Activated naive CD8-positive, alpha-beta T cell treated with anti-CD3 and anti-CD28 coated beads, Interleukin-2, amount 10 ng/mL, durations not matched to agents 7 days and 5 days (primary cell): ENCODE results near the gene PODNL1. TPM values are rescaled to one million over a fixed set of nuclear protein-coding genes. Genes with fewer than 3 reads are reported as not detected.
"Not testable (repeated sequence)": the region's sequence is repeated elsewhere in the genome, so short reads cannot be mapped to it uniquely, and the experiment has no call there.

ENCODE experiments used
- ATAC-seq: fragments of 150-1000 bp; cut with Tn5 transposase; one replicate; pipeline ENCODE4 v1.10.0; 2021; ENCODE audit warnings: low read depth, moderate library complexity
- POLR2A ChIA-PET: fragments of 350-600 bp; sonication (Branson Sonifier 250); formaldehyde crosslinking; loops from one replicate; lab custom pipeline; 2021; ENCODE audit warnings: antibody characterized with exemption; lab: Charles Lee
- DNase-seq: peaks from one replicate; pipeline ENCODE4 v3.0.0; 2021
- H3K27ac Mint-ChIP-seq: one replicate; pipeline ENCODE4 v1.8.0; 2022; ENCODE audit warnings: mild to moderate bottlenecking, mixed read lengths
- H3K27me3 Mint-ChIP-seq: one replicate; pipeline ENCODE4 v1.8.0; 2022; ENCODE audit warnings: mild to moderate bottlenecking, moderate library complexity, mixed read lengths
- H3K36me3 Mint-ChIP-seq: one replicate; pipeline ENCODE4 v1.8.0; 2021; ENCODE audit warnings: mild to moderate bottlenecking, mixed read lengths
- H3K4me1 Mint-ChIP-seq: one replicate; pipeline ENCODE4 v1.8.0; 2021; ENCODE audit warnings: mixed read lengths
- H3K4me3 Mint-ChIP-seq: one replicate; pipeline ENCODE4 v1.8.0; 2022; ENCODE audit warnings: mild to moderate bottlenecking, moderate library complexity, mixed read lengths
- H3K9me3 Mint-ChIP-seq: one replicate; pipeline ENCODE4 v1.8.0; 2021; ENCODE audit warnings: mixed read lengths
- total RNA-seq, 2 experiments: library from RNA; stranded (reverse); gene quantifications; one replicate each; pipeline ENCODE4 v1.2.3, GENCODE V29; 2021

PODNL1 gene
- total RNA-seq, 2 experiments from 2014 or later = 1.2 to 1.4 TPM

DNA sequence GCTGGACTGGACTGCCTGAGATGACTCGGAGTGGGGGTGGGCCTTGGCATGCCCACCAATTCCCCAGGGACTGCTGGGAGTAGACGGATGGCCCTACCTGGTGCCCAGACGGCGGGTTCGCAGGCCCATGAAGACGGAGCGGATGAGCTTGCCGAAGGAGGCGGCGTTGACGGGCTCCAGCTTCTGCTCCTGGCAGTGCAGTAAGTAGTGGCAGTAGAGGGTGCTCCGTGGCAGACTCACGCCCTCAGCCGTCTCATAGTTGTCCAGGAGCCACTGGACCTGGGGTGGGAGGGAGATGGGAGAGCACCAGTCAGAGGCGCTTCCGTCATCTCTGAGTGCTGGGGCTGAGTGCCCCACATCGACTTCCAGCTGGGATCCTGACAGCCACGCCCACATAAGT is 31.7 kb upstream of the PODNL1 start:
- Mint-ChIP-seq H3K9me3 (no peaks in the 10 kb centered on the region), H3K36me3 (peaks cover 11% of the 10 kb centered on the region), H3K4me1 (peaks cover 6% of the 10 kb centered on the region), H3K4me3 (no peak overlapping the region), H3K27me3 (no peaks in the 10 kb centered on the region), H3K27ac (no peak overlapping the region)
- DNase-seq (no peak), ATAC-seq (no peak)
- POLR2A ChIA-PET = no interaction called here

DNA sequence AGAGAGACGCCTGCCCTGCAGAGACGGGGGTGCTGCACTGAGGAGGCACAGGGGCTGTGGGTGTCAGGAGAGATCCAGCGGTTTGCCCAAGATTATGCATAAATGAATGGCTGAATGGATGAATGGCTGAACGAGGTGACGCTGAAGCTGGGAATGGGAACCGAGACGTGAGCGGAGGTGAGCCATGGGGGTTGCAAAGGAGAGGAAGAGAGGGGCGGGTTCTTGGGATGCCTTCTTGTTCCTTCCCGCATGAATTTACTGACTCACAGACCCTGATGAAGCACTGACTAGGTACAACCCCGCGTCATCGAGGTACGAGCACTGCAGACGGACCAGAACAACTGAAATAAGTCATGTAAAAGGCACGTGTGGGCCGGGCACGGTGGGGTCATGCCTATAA is 30.8 kb upstream of the PODNL1 start:
- no peaks in the 10 kb centered on the region for H3K9me3 Mint-ChIP-seq
- H3K4me1 Mint-ChIP-seq = peaks cover 1% of the 10 kb centered on the region
- no peaks in the 10 kb centered on the region for H3K27me3 Mint-ChIP-seq
- DNase-seq = no peak
- H3K36me3 Mint-ChIP-seq = peaks cover 7% of the 10 kb centered on the region
- POLR2A ChIA-PET = interaction anchor here (1.2 kb wide), 1 partner anchor 63 kb away, joined by 5 read pairs; no protein-coding TSS in a partner anchor
- no peak overlapping the region for H3K4me3 Mint-ChIP-seq
- no peak overlapping the region for H3K27ac Mint-ChIP-seq
- ATAC-seq = no peak

- no peak for ATAC-seq
- DNase-seq = no peak
- H3K4me1 Mint-ChIP-seq = no peaks in the 10 kb centered on the region
- peaks cover 6% of the 10 kb centered on the region for H3K36me3 Mint-ChIP-seq
- H3K9me3 Mint-ChIP-seq = no peaks in the 10 kb centered on the region
- POLR2A ChIA-PET = interaction anchor here (1.2 kb wide), 1 partner anchor 64 kb away, joined by 5 read pairs; no protein-coding TSS in a partner anchor
- no peaks in the 10 kb centered on the region for H3K27me3 Mint-ChIP-seq
- H3K27ac Mint-ChIP-seq = no peak overlapping the region
- no peak overlapping the region for H3K4me3 Mint-ChIP-seq
Observed at GRCh38 chr19:13968383-13968935, 30.2 kb upstream of the PODNL1 start.

GRCh38 chr19:13967206-13967605 is 29.0 kb upstream of the PODNL1 start:
- H3K4me1 Mint-ChIP-seq, H3K27me3 Mint-ChIP-seq, DNase-seq, H3K4me3 Mint-ChIP-seq, H3K27ac Mint-ChIP-seq, H3K36me3 Mint-ChIP-seq, H3K9me3 Mint-ChIP-seq, ATAC-seq, POLR2A ChIA-PET: not testable (repeated sequence)

DNA sequence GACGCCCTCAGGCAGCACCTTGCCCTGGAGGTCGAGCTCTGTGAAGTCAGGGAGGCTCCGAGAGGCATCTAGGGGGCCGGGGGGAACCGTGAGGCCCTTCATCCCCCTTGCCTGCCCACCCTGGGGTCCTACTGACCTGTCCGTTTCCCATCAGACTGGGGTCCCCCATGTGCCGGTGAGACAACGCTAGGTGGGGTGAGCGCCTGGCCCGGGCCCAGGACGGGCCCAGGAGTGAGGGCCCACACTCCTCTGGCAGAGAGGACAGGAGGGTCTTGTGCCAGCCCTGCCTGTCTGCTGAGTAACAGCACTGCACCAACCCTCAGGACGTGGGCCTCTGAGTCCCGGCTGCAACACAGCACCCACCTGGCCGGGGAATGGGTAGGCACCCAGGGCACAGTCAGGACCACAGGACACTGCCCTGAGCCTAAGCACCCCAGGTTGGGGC is 28.5 kb upstream of the PODNL1 start:
- POLR2A ChIA-PET = no interaction called here
- Mint-ChIP-seq H3K4me1 (no peaks in the 10 kb centered on the region), H3K4me3 (no peak overlapping the region), H3K36me3 (peaks cover 4% of the 10 kb centered on the region), H3K9me3 (no peaks in the 10 kb centered on the region), H3K27me3 (no peaks in the 10 kb centered on the region), H3K27ac (no peak overlapping the region)
- ATAC-seq = no peak
- DNase-seq = no peak

DNA sequence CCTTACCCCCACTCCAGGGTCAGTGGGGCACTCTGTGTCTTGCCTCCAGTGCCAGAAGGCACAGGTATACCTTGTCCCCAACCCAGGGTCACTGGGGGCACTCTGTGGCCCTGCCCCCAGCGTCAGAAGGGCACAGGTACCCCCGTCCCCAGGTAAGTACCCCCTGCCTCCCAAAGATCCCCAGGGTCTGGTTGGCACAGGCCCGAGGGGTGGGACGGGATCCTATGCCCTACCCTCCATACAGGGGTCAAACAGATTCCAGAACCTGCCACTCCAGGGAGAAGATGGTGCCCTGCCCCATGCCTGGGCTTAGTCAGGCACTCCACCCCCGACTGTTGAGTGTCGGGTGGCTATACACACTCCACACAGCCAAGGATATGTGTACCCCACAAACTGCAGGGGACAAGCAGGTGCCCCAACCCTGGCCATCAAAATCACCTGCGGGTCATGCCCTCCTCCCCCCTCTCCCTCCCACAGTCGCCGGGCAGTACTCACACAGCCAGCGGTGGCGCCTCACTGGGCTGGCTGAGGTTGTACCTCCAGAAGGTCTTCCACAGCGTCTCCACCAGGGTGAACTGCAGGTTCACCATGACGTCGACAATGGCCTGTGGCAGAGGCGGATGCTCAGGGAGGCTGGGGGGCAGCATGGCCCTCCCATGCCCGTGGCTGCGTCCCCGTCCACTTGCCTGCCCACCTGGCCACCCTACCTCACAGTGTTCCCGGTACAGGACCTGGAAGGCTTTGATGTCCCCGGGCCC is 27.9 kb upstream of the PODNL1 start:
- H3K4me1 Mint-ChIP-seq = no peaks in the 10 kb centered on the region
- H3K27ac Mint-ChIP-seq = no peak overlapping the region
- DNase-seq (no peak), ATAC-seq (no peak)
- H3K9me3 Mint-ChIP-seq = no peaks in the 10 kb centered on the region
- POLR2A ChIA-PET = no interaction called here
- peaks cover 4% of the 10 kb centered on the region for H3K36me3 Mint-ChIP-seq
- H3K27me3 Mint-ChIP-seq = no peaks in the 10 kb centered on the region
- no peak overlapping the region for H3K4me3 Mint-ChIP-seq

DNA sequence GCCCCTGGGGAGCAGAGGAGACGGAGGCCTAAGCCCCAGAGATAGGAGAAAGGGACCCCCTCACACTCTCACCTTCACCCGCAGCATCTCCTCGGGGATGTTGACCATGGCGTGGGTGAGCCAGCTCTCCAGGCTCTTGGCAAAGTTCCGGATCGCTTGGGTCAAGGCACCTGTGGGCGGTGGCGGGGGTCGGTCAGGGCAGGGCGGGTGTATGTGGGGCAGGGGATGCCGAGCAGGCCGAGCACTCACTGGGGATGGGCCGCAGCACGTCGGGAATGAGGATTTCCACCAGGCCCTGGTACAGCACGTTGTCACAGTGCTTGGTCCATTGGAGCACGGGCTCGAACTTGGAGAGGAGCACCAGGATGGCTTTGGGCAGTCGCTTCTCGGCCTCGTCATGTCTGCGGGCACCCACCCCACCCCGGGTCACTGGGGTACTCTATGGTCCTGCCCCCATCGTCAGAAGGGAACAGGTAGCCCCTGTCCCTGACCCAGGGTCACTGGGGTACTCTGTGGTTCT is 27.2 kb upstream of the PODNL1 start:
- ATAC-seq = no peak
- Mint-ChIP-seq H3K36me3 (peaks cover 4% of the 10 kb centered on the region), H3K4me1 (no peaks in the 10 kb centered on the region), H3K9me3 (no peaks in the 10 kb centered on the region), H3K27me3 (no peaks in the 10 kb centered on the region), H3K4me3 (no peak overlapping the region), H3K27ac (no peak overlapping the region)
- POLR2A ChIA-PET = no interaction called here
- DNase-seq = no peak

GRCh38 chr19:13964776-13965175 is 26.6 kb upstream of the PODNL1 start:
- DNase-seq = no peak
- H3K36me3 Mint-ChIP-seq = peaks cover 4% of the 10 kb centered on the region
- H3K9me3 Mint-ChIP-seq = no peaks in the 10 kb centered on the region
- no peaks in the 10 kb centered on the region for H3K4me1 Mint-ChIP-seq
- ATAC-seq = no peak
- peak overlapping the region; percentile 61 for H3K27ac Mint-ChIP-seq
- no peaks in the 10 kb centered on the region for H3K27me3 Mint-ChIP-seq
- POLR2A ChIA-PET = interaction anchor here (0.6 kb wide), 1 partner anchor 38 kb away, joined by 3 read pairs; no protein-coding TSS in a partner anchor
- no peak overlapping the region for H3K4me3 Mint-ChIP-seq

DNA sequence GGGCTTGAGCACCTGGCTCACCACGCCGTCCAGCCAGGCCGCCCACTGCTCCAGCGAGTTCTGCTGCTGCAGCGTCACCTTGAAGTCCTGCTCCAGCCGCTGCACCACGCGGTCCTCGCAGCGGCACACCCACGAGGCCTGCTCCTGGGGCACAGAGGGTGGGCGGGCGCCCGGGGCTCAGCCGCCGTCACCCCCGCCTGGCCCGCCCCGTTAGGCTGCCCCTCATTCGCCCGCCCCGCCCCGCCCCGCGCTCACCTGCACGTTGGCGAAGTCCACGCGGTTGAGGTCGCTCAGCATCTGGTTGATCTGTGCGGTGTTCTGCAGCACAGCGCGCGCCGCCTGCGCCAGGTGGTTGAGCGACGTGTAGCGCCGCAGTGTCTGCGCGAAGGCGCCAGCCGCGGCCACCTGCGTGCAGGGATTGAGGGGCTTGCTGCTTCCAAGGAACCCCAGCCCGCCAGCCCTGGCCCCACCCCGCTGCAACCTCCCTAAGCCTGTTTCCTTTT is 25.4 kb upstream of the PODNL1 start:
- no peaks in the 10 kb centered on the region for H3K4me1 Mint-ChIP-seq
- POLR2A ChIA-PET = interaction anchor here (0.6 kb wide), 1 partner anchor 59 kb away, joined by 5 read pairs; no protein-coding TSS in a partner anchor
- no peaks in the 10 kb centered on the region for H3K9me3 Mint-ChIP-seq
- H3K36me3 Mint-ChIP-seq = no peaks in the 10 kb centered on the region
- DNase-seq = no peak
- no peak overlapping the region for H3K4me3 Mint-ChIP-seq
- H3K27ac Mint-ChIP-seq = no peak overlapping the region
- H3K27me3 Mint-ChIP-seq = no peaks in the 10 kb centered on the region
- no peak for ATAC-seq

DNA sequence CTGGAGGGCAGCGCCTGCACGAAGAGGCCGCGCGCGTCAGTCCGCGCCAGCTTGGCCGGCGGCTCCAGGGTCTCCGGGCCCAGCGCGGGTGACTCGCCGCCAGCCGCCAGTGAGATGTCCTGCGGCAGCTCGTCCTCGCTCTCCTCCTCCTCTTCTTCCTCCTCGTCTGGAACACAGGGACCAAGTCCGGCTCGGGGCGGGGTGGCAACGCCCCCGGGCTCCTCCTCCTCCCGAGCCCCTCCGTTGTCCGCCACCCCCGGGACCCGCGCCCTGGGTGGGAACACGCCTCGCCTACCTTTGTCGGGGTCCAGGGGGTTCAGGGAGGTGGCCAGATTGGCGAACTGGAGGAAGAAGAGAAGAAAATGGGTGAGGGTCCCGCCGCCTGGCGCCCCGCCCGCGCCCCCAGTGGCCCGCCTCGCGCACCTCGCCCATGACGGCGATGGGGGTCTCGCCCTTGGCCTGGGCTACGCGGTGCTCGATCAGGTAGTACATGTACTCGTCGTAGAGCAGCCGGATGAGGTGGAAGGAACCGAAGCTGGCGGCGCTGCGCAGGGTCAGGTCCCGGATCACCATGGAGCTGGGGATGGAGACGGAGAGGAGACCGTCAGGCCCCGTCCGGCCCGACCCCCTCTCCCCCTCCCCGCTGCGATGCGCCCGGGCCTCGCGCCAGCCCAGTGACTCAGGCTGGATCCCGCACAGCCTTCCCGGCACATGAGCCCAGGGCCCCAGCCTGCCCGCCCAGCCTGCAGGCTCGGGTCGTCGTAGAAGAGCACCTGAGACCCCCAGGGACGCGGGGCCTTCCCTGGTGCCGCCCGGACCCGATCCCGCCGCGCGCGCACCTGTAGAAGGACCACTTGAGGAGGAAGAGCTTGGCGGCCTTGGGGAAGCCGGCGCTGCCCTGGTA is 24.7 kb upstream of the PODNL1 start:
- DNase-seq (no peak), ATAC-seq (no peak)
- no peaks in the 10 kb centered on the region for H3K27me3 Mint-ChIP-seq
- H3K4me3 Mint-ChIP-seq = no peak overlapping the region
- POLR2A ChIA-PET = interaction anchor here (0.6 to 2.7 kb wide), 5 partner anchors 10 to 60 kb away, joined by 3 to 10 read pairs (median 5); partner anchors contain the start of gene DCAF15
- H3K36me3 Mint-ChIP-seq = no peaks in the 10 kb centered on the region
- H3K4me1 Mint-ChIP-seq = no peaks in the 10 kb centered on the region
- no peaks in the 10 kb centered on the region for H3K9me3 Mint-ChIP-seq
- no peak overlapping the region for H3K27ac Mint-ChIP-seq

- H3K4me3 Mint-ChIP-seq = no peak overlapping the region
- POLR2A ChIA-PET = interaction anchor here (0.6 to 2.7 kb wide), 5 partner anchors 9 to 53 kb away, joined by 3 to 10 read pairs (median 4); partner anchors contain the start of gene DCAF15
- H3K36me3 Mint-ChIP-seq = peaks cover under 1% of the 10 kb centered on the region
- ATAC-seq = no peak
- DNase-seq = no peak
- H3K9me3 Mint-ChIP-seq = no peaks in the 10 kb centered on the region
- H3K27me3 Mint-ChIP-seq = no peaks in the 10 kb centered on the region
- no peak overlapping the region for H3K27ac Mint-ChIP-seq
- H3K4me1 Mint-ChIP-seq = peaks cover under 1% of the 10 kb centered on the region
Observed at GRCh38 chr19:13961826-13962698, 23.8 kb upstream of the PODNL1 start.
